Measurements from ENCODE around the gene RBSN. TPM values are rescaled to one million over a fixed set of nuclear protein-coding genes. Genes with fewer than 3 reads are reported as not detected.

The RBSN gene
- total RNA-seq, 1 donor = 29.6 TPM

DNA sequence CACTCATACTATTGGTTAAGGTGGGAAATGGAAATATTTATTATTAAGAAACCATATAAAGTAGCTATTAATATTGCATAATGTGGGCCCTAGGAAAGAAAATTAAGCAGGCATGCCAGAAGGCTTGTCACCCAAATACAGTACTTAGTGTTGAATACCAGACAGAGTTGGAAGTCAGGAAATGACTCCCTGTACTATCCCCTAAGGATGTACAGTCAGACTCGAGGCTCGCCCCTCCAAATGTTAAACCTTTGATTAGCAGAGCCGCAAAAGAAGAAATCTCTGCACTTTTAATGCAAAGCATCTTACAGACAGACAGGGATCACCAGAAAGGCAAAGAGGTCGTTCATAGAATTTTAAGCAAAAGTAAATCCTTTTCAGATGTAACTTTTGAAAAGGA is 11.3 kb upstream of the RBSN start:
- DNase-seq (ENCODE audit: low read depth) = no peak
- H3K4me3 ChIP-seq (ENCODE audit: low read depth, low read length) = no peak overlapping the region
- TF ChIP-seq, protein P1, sequence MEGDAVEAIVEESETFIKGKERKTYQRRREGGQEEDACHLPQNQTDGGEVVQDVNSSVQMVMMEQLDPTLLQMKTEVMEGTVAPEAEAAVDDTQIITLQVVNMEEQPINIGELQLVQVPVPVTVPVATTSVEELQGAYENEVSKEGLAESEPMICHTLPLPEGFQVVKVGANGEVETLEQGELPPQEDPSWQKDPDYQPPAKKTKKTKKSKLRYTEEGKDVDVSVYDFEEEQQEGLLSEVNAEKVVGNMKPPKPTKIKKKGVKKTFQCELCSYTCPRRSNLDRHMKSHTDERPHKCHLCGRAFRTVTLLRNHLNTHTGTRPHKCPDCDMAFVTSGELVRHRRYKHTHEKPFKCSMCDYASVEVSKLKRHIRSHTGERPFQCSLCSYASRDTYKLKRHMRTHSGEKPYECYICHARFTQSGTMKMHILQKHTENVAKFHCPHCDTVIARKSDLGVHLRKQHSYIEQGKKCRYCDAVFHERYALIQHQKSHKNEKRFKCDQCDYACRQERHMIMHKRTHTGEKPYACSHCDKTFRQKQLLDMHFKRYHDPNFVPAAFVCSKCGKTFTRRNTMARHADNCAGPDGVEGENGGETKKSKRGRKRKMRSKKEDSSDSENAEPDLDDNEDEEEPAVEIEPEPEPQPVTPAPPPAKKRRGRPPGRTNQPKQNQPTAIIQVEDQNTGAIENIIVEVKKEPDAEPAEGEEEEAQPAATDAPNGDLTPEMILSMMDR (IDR thresholded peaks at IDR 0.05; ENCODE audit: insufficient read depth, low read length) = no peak

DNA sequence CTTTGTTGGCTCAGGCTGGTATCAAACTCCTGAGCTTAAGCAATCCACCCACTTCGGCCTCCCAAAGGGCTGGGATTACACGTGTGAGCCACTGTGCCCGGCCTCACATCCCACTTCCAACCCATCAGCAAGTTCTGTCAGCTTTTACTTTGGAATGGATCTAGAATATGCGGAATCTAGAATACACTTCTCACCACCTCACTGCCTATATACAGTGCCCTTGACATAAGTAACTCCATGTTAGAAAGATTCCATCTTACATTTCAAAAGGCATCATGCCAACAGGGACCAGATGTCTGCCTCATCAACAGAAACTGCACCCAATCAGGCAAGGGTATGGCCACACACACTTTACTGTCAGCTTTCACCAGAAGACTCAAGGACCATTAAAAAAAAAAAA is 9.9 kb upstream of the RBSN start:
- H3K4me3 ChIP-seq (ENCODE audit: low read depth, low read length) = no peak overlapping the region
- TF ChIP-seq, protein P1 (IDR thresholded peaks at IDR 0.05; ENCODE audit: insufficient read depth, low read length) = no peak
- no peak for DNase-seq (ENCODE audit: low read depth)

DNA sequence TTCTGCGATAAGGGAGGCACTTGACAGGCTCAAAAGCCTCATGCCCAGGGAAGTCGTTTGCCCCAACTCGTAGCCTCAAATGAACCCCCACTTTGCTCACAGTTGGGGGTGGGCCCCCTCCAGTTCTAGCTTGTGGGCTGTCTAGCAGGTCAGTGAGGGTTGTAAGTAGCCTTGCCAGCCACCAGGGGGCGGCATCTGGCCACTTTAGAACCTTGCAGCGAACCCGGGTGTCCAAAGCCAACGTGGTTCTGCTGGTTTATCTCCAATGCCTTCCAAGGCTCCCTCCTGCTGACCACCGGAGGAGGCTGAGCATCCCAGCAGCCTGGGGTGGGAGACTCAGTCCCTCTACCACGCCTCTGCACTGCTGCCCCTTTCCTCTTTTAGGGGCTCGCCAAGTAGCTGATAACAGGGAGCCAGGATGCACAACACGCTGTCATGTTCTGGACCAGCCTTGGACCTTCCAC is 9.2 kb upstream of the RBSN start:
- peak overlapping the region; percentile 17 for H3K4me3 ChIP-seq (ENCODE audit: low read depth, low read length)
- peak; percentile 81 for DNase-seq (ENCODE audit: low read depth)
- TF ChIP-seq, protein P1 (IDR thresholded peaks at IDR 0.05; ENCODE audit: insufficient read depth, low read length) = peak; percentile 93

DNA sequence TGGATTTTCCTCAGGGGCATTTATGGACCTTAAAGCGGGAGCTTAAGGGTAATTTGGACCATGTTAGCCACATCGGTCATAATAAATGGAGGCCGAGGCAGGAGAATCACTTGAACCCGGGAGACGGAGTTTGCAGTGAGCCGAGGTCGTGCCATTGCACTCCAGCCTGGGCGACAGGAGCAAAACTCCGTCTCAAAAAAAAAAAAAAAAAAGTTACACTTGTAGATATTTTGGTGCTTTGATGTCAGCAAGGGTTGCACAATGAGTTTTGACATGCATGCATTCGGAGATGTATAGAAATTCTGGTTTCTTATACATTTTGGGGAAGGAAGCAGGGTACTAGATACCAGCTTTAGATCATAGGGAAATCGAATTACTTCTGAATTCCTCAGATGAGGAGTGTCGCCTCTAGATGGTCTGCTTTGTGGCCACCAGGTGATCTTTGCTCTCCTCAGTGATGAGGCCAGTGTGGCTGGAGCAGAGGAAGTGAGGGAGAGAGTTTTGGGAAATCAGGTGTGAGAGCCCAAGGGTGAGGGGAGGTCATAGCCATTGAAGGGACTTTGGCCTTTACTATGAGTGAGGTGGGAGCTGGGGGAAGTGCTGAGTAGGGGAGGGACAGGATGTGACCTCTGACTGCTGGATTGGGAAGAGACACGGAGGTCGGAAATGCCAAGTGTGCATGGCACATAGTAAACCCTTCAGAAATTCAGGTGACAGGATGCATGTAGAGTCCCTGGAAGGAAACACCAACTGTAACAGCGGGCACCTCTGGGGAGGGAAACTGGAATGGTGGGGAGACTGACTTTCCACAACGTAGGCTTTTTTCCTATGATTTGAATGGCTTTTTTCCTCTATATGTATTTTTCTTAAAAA is 8.4 kb upstream of the RBSN start:
- no peak for DNase-seq (ENCODE audit: low read depth)
- TF ChIP-seq, protein P1 (IDR thresholded peaks at IDR 0.05; ENCODE audit: insufficient read depth, low read length) = no peak
- no peak overlapping the region for H3K4me3 ChIP-seq (ENCODE audit: low read depth, low read length)

DNA sequence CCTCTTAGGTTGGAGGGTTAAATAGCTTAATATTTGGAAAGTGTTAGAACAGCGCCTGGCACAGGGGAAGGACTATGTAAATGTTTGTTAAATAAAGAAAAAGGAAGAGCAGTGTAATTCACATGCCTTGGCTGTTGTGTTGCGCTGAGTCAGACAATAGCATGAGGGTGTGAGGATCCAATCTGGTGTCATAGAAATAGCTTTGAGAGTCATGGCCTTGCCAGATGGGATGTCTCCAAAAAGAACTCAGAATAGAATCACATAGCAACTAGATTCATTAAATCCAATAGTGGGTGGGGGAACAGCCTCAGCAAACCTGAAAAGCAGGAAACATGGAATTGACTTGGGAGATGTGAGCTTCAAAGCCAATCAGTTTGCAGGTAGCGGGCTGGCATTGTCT is 3.9 kb upstream of the RBSN start:
- TF ChIP-seq, protein P1 (IDR thresholded peaks at IDR 0.05; ENCODE audit: insufficient read depth, low read length) = no peak
- peak; percentile 57 for DNase-seq (ENCODE audit: low read depth)

DNA sequence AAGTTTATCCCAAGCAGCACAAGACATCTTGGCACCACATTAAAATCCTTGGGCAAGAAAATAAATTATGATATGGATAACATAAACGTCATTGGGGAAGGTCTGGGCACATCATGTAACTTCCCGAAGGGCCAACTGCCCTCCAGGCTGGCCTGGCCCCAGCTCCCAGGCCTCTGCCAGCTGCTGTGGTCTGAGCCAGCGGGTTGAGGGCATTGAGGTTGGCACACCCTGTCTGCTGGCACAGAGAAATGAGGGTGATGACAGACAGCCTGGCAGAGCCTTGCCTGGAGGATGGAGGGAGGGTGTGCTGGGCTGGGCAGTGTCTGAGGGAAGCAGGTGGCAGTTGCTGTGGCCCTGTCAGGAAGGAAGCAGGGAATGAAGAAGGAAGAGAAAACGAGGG is 3.3 kb upstream of the RBSN start:
- H3K4me3 ChIP-seq (ENCODE audit: low read depth, low read length) = no peak overlapping the region
- DNase-seq (ENCODE audit: low read depth) = no peak
- TF ChIP-seq, protein P1 (IDR thresholded peaks at IDR 0.05; ENCODE audit: insufficient read depth, low read length) = no peak

More for the DNA sequence above, 3.9 kb upstream of the RBSN start:
- H3K4me3 ChIP-seq (ENCODE audit: low read depth, low read length) = no peak overlapping the region
